GM18499 (cell line): ENCODE data around the gene FAM222A.

Source experiments
- ATAC-seq: cut with Tn5 transposase; IDR thresholded peaks from one replicate; pipeline ENCODE4 v1.9.1; 2021; ENCODE audit warnings: moderate number of reproducible peaks; ENCODE audit not compliant: insufficient read depth, unreplicated experiment

Gene FAM222A

DNA sequence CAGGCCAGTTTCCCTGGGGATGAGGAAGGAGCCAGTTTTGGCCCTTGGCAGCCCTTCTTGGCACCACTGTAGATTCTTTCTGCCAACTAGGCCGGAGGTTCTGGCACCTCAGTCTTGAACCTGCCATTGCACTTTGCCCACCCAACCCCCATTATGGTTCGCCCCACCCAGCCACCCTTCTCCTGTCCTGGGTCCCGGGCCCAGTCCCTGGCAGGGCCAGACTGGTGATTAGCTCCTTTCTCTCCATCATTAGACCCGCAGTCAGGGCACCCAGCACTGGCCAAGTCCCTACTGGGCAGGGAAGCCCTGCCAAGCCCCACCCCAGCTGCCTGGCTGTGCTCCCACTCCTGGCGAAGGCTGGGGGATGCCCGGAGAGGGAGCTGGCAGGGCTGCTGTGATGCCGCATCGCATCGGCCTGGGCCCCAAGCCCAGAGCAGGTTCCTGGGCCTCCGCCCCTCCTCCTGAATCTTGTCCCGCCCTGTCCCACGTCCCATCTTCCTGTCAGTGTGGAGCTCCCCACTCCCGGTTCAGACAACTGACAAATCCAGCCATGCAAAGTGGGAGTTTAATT, 9.8 kb downstream of the FAM222A start:
- no peak for ATAC-seq

DNA sequence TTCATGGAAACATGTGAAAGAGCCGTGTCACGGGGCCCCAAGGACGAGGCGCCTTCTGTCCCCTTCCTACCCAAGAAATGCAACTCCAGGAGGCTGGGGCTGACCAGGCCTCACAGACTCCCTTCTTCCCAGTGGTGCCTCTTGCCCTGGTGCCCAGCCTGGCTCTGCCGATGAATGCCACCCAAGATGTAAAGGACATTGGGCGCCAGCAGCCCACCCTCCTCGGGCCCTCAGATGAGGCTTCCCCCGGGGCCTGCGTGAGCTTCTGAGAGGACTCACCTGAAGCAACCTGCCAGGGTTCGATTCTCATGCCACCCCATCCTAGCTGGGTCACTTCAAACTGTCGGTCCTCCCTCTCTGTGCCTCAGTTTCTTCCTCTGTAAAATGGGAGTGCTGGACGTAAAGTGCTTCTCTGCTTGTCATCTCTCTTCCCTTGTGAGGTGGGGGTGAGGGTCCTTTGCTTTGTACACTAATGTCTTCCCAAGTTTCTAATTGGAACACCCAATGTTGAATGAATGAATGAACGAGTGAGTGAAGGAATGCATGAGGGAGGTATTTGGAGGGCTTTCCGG, 10.8 kb downstream of the FAM222A start:
- ATAC-seq: no peak

DNA sequence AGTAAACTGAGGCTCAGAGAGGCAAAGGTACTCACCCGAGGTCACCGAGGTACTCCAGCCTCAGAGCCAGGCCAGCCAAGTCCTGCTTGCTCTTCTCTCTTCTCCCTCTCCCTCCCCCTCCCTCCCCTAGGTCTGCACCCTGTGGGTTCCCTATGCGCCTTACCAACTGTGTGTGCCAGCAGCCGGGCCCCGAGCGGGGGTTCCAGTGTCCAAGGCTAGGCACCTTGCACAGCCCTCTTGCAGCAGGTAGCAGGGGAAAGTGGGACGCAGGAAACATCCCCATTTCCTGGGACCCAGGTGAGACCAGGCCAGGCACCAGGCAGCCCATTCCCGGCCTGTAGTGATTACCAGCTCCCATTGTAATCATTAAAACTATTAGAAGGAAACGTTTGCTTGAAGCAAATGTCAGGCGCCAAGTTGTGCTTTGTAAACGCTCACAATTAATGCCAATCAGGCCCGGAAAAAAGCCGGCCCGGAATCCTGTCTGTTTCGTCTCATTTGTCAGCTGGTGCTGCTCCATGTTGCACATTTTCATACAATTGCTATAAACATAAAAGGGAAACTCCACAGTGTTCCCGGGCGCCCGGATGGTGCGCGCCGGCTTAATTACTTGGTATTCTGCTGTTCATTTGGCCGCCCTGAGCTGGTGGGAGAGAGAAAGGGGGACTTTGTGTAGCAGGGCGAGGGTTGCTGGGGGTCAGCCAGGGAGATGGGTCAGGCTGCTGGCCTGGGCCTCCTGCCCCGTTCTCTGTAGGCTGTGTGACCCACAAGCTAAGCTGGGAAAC, 11.9 kb downstream of the FAM222A start:
- ATAC-seq: no peak

DNA sequence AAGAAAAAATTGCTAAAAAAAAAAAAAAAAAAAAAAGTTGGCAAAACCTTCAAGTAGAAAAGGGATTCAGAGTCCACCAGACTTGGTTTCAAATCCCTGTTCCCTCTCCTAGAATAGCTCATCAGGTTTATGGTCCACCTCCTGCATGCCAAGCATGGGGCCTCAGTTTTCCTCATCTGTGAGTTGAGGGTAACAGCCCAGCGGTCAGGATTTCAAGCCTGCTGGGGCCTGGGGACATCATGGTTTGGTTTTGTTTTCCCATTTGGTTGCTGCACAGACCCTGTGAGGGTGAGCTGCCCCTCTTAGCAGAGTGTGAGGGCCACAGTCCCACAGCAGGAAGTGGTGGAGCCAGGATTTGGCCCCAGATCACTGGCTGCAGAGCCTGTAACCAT, 12.5 kb downstream of the FAM222A start:
- no peak for ATAC-seq

DNA sequence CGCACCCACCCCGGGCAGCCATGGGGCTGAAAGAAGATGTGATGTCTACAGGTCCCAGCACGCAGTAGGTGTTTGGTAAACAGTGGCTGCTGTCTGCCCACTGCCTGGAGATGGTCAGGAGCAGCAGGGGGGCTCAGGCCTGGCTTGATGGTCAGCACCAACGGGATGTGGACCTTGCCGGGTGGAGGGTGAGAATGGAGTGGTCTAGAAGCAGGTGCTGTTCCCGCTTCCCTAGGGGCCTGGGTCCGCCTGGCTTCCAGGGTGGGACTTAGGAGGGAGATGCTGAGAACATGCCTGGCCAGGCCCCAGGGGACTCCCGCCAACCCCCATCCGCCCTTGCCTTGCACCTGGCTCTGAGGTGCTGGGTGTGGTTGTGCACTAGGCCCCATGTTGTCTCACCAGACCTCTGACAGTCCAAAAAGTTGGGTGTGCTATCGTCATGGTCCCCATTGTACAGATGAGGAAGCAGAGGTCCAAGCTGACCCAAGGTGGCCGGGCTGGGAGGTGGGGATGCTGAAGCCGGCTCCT, 12.9 kb downstream of the FAM222A start:
- no peak for ATAC-seq

DNA sequence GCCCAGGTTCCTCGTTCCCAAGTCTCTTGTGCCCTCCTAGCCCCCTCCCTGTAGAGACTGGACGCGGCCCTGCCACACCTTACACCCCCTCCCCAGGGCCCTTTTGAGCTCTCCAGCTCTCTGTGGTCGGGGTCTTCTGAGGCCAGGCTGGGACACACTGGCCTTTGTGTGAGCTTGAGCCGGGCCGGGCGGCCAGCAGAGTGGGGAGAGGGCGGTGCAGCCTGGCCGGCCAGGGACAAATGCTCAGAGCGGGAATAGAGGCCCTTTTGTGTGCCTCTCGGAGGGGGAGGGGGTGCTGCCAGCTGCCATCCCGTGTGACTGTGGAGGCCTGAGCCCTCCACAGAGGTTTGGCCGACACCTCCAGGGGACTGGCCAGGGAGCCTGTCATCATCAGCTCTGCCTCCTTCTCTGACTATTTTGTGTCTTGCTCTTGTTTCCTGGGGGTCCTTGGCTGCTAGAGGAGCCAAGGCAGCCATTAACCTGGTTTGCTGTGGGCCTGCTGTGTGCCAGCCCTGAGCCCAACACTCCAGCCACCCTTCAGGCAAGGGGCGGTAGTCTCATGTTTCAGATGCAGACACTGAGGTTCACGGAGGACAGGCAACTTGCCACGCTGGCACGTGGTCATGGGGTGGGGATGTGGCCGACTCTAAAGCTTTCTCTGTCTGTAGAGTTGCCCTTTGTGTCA, 13.6 kb downstream of the FAM222A start:
- ATAC-seq: no peak

DNA sequence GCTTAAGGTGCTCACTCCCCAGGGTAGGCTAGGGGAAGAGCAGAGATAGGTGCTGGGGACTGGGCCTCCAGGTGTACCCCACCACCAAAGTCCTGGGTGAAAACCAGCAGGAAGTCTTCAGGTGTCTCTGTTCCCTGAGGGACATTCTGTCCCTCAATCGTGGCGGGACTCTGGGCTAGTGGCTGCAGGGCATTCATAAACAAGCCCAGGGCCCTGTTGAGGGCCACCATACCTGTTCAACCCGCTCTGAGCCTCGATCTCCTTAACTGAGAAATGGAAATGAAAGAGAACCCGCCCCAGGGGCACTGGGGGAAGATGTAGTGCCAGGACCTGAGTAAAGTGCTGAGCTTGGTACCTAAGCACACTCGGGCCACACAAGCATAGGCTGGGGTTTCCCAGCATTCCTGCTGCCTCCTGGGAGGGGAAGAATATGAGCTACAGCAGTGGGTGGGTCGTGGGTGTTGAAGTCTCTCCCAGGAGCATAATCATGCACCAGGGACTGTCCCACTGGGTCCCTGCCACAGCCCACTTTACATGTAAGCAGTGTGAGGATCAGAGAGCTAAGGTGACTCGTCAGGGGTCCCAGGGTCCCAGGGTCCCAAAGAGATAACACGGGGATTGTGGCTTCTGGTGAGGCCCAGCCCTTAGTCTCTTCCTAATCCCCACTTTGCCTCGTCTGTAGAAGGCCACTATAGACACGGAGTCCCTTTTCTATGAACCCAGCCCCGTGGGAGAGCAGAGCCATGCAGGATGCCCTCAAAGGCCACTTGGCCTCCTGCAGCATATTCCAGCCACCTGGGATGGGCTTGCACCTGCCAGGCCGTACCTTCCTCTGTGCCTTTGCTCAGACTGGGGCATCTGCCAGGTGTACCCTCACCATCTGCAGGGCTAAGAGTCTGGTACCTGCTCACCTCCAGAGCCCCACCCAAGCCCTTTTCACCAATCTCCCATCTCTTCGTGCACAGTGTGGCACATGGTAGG, 14.4 kb downstream of the FAM222A start:
- ATAC-seq: no peak

DNA sequence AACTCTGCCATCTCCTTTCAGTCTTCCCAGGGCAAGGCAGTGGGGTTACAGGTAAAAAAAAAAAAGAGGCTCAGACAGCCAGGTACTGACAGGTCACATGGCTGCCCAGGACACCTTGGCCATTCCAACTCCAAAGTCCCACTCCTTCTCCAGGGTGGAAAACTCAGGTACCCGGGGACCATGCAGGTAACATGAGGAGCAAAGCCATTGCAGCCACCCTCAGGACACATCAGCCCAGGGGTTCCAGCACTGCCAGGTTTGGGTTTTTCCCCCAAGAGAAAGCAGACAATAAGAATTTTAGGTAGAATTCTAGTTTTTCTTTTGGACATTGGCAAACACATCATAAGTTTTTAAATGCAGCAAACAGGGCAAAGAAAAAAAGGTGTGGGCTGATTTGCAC, 15.3 kb downstream of the FAM222A start:
- ATAC-seq: no peak

DNA sequence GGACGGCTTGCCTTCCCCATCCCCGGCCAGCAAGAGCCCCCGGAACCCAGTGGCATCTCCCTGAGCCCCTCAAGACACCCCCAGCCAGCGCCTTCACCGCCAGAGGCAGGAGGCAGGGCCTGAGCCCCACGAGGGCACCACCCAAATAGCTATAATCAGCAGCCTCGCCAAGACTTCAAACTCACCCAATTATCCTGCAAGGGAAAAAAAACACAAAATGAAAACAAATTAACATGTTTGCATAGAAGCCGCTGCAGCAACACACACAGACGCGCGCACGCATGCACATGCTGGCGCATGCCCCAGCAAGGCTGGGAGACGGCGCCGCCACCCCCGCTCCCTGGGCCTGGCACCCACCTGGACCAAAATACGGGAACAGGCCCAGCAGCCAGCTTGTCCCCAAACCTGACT, 15.8 kb downstream of the FAM222A start:
- ATAC-seq: no peak

DNA sequence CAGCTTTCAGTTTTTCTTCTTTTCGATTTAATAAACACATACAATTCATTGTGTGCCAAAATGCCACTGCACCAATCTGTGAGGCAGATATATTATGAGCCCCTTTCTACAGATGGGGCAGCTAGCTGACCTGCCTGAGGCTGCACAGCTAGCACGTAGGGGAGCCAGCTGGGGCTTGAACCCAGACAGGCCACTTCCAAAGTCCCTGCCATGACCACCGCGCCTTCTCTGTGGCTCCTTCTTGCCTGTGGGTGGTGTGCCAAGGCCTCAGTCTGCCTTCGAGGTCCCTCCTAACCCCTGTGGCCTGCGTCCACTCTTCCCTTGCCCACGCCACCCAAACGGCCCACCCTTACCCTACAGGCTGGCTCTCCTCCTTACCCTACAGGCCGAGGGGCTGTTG, 16.2 kb downstream of the FAM222A start:
- ATAC-seq: no peak

DNA sequence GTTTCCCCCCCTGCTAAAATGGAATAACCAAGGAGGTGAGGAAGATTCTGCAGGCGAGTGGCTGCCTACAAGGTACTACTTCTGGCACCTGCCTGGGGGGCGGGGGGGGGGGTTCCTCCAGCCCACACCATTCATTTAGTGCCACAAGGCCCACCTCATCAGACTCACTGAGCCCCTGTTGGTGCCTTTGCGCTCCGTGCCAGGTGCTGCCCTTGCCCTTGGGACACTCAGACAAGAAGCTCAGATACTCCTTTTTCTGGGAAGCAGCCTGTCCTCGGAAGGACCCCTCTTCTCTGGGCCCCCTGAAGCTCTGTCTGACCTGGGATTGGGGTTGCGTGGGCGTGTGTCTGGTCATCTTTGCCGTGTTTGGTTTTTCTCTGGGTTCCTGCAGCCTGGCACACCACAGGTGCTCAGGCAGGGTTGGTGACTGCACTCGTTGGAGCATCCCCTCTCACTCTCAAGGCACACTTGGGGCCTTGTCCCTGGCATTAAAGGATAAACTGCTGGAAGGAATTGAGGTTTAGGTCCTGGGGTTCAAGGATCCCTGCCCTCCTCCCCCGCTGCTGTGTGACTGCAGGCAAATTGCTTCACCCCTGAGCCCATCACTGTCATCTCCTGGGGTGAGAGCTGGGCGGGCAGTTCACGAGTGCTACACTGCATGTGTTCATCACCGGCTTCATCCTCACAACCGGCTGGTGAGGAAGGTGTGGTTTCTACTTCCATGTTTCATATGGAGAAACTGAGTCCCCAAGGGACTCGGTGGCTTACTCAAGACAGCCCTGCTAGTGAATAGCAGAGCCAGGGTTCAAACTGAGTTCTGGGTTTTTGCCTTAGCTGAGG, 16.9 kb downstream of the FAM222A start:
- no peak for ATAC-seq

DNA sequence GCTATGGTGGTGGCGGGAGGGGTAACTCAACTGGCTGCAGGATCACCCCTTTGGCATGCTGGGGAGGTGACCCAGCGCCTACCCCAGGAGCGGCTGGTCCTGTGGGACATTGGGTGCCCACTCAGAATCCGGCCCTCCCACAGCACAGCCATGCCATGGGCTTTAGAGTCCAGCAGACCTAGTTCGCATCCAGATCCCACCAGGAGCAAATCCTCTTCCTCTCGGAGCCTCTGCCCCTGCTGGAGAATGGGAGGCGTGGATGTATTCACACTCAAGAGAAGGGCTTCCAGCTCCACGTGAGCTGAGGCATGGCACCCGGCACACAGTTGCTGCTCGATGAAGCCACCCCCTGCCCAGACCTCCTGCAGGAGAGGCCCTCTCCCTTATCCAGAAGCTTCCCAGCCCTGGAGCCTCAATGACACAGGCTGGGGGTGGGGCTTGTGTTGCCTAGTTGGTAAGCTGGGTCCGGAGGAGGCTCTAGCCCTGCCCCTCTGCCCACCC, 17.7 kb downstream of the FAM222A start:
- ATAC-seq: no peak

DNA sequence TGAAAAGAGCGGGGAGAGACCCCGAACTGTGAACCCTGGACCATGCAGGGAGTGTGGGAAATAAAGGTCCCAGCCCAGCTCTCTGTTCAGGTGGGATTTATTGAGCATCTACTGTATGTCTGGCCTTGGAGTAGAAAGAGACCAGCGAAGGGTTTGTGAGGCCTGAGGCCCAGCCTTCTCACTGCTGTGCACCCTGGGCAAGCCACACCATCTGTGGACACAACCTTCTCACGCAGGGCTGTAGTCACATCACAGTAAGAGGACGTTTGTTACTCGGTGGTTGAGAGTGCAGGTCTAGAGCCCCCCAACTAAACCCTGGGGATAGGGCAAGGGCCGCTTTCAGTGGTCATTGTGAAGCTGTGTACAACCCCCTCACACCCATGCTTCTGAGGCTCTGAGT, 18.2 kb downstream of the FAM222A start:
- ATAC-seq: no peak

DNA sequence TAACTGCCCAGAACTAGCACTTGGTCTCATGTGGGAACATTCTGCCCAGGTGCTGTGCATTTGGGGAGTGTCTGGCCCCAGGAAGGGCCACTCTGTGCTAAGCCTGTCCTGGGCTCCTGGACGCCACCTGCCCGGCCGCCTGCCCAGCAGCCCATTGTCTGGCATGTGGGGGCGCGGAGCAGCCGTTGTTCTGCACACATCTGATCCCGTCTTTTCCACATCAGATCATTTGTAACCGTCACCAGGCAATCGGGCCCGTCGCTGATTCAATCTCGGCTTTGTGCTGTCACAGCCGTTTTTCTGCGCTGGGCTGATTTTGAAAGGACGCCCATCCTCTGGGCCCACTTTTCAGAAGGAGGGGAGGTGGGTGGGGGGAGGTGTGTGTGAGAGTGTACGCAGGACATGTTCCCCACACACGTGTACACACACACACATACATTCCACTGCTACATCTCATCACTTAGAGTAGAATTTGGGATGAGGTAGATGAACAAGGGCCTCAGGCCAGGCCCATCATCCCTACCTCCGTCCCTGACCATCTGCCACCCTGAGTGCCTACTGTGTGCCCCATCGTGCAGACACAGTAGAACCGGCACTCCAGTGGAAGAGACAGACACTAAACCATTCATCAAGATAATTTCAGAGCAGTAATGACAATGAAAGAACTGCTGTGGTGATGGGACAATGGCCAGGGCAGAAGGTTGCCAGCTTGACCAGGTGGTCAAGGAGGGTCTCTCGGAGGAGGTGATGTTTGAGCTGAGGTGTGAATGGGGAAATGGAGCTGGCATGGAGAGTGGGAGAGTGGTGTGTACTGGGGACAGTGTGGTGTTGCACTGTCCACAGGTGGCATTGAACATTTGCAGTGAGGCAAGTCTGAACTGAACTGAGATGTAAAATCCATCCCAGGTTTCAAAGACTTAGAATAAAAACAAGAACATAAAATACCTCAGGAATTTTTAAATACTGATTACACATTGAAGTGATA, 19.0 kb downstream of the FAM222A start:
- ATAC-seq: no peak

DNA sequence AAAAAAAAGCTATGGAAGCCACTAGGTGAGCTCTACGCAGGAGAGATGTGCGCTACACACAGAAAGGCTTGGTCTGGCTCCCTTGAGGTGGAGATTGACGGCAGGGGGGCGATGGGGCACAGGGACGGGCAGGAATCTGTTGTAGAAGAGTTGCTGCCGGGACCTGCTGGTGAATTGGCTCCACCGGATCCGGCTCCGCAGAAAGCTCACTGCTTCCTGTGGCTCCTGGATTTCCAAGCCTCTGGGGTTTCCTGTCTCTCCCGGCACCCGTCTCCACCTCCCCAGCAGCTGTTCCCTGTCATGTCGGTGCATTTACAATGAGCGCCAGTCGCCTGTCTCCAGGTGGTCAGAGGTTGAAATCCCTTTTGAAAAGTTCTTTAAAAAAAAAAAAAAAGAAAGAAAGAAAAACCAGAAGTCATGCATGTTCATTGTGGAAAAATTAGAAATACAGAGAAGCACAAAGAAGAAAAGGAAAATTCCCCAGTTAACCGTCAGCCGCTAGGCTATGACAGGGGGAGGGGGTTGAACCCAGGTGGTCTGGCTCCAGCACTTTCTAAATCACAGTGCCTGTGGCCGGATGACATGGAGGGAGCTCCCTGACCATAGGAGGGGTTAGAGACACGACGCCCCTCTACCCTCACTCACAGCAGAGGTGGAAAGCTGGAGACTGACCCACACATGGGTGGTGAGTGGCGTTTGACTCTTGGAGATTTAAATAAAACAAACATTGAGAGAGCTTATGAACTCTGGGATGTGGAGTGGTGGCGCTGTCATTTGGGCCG, 20.8 kb downstream of the FAM222A start:
- no peak for ATAC-seq

DNA sequence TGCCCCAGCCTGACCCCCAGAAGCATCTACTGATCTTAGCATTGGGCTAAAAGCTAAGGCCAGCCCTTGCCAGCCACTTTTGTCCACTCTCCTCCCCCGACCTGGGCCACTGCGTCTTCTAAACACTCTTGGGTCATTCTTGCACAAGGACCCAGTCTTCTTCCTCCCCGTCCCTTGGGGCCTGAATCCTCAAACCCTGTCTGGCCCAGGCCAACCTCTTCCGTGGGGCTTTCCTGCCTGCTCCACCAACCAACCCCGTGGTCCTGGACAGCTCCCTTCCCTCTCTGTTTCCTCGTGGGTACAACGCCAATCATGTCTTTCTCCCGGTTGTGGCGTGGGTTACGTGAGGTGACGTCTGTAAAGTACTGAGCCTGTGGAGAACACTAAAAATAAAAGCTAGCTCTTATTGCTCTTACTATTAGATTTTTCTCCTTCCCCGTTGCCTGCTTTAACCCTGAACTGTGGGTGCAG, 21.5 kb downstream of the FAM222A start:
- no peak for ATAC-seq
